GM12875 (cell line): ENCODE results near the gene CTAGE1.
A peak's percentile ranks its signal among the peaks of the same experiment; 100 is the strongest.

ENCODE experiments used
- H3K4me3 ChIP-seq: one replicate; pipeline ENCODE4 v1.5.1; 2011; ENCODE audit warnings: low read depth, low read length, control low read depth
- TF ChIP-seq, protein P1 (sequence below): IDR thresholded peaks from 2 replicates; pipeline ENCODE4 v1.5.1; 2011; ENCODE audit warnings: low read depth, mild to moderate bottlenecking, control low read depth, inconsistent platforms, low read length, moderate library complexity, borderline replicate concordance; ENCODE audit not compliant: insufficient read depth

CTAGE1 gene

DNA sequence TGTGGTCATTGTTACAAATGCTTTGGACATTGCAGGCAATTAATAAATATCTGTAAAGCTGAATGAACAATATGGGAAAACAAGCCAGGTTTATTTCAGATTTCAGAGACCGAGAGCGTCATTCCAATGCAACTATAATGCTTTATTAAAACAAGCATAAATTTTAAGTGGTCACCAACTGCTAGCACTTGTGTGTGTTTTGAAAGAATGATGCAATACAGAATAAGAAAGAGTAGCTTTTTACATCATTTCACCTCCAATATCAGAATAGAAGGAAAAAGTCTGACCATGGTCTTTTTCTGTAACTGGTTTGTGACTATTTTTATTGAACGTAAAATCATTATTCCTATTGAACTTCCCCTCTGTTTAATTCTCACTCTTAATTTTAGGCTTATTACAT, 7.6 kb downstream of the CTAGE1 start:
- H3K4me3 ChIP-seq = no peak overlapping the region
- TF ChIP-seq, protein P1, sequence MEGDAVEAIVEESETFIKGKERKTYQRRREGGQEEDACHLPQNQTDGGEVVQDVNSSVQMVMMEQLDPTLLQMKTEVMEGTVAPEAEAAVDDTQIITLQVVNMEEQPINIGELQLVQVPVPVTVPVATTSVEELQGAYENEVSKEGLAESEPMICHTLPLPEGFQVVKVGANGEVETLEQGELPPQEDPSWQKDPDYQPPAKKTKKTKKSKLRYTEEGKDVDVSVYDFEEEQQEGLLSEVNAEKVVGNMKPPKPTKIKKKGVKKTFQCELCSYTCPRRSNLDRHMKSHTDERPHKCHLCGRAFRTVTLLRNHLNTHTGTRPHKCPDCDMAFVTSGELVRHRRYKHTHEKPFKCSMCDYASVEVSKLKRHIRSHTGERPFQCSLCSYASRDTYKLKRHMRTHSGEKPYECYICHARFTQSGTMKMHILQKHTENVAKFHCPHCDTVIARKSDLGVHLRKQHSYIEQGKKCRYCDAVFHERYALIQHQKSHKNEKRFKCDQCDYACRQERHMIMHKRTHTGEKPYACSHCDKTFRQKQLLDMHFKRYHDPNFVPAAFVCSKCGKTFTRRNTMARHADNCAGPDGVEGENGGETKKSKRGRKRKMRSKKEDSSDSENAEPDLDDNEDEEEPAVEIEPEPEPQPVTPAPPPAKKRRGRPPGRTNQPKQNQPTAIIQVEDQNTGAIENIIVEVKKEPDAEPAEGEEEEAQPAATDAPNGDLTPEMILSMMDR = no peak

DNA sequence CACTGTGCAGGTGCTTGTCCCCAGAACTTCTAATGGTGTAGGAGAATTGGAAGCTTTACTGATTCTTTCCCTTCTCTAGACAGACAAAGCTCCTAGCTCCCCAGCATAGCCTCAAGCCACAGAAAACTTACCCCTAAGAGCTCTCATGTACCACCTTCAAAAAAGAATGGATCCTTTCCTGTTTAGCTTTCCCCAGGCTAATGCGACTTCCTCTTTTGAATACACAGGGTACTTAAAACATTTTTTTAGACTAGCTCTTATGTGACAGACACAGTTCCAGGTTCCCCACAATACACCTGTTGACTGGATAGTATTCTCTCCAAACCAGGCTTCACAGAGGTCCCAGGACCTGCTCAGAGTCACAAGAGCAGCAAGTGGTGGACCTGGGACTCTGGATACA, 8.3 kb downstream of the CTAGE1 start:
- H3K4me3 ChIP-seq = no peak overlapping the region
- TF ChIP-seq, protein P1 = no peak

DNA sequence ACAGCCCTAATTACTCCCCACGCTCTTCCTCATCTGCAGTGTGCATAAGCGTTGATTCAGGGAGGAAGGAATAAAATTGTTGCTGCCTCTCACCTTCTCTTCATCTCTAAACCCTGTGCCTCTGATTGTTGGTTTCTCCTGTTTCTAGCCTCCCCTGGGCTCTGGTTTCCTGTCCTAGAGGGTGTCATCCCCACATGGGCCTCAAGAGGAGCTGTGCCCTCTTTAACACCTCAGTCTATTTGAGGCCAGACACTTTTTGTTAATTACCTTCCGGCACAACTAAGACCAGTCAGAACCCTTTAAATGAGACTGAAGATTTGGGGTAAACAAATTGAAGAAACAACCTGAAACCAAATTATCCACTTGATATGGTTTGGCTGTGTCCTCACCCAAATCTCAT, 9.7 kb downstream of the CTAGE1 start:
- TF ChIP-seq, protein P1 = 0 out of 2 replicates have a peak, but pooled peaks have one; percentile 6
- H3K4me3 ChIP-seq = no peak overlapping the region

DNA sequence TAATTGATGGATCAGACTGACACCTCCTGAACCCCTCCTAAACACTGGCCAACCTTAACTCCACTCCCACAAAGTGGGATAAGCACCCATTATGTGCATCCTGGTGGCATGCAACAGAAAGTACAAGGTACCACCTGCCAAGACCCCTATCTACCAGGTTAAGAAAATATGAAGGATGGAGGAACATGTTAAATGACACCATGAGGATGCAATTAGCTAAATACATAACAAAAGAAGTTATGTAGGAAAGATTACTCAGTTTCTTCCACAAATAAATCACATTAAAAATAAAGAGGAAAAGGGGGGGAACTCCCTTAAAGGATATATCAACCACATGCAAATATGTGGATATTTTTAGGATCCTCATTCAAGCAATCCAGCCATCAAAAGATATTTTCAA, 12.6 kb downstream of the CTAGE1 start:
- TF ChIP-seq, protein P1 = no peak
- H3K4me3 ChIP-seq = no peak overlapping the region

DNA sequence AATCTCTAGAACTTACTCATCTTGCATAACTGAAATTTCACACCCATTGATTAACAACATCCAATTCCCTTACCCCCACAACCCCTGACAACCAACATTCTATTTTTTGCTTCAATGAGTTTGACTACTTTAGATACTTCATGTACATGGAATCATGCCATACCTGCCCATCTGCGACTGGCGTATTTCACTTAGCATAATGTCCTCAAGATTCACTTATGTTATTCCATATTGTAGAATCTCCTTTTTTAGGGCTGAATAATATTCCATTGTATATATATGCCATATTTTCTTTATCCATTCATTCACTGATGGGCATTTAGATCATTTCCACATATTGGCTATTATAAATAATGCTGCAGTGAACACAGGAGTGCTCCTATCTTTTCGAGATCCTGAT, 13.8 kb downstream of the CTAGE1 start:
- TF ChIP-seq, protein P1 = no peak
- H3K4me3 ChIP-seq = no peak overlapping the region

DNA sequence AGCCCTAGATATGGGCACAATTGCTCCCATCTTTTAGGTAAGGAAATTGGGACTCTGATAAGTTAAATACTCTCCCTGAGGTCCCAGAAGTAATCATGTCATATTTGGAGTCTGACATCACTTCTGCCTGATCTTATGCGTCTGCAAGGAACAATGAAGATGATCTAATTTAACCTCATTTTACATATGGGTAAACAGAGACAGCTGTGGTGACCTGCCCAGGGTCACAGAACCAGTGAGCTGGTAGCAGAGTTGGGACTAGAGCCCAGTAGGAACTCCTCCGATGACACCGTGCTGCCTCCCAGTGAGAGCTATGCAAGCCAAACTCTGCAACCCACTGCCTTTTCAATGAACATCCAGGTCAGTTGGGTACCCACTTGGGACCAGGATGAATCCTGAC, 17.8 kb downstream of the CTAGE1 start:
- no peak overlapping the region for H3K4me3 ChIP-seq
- TF ChIP-seq, protein P1 = no peak

DNA sequence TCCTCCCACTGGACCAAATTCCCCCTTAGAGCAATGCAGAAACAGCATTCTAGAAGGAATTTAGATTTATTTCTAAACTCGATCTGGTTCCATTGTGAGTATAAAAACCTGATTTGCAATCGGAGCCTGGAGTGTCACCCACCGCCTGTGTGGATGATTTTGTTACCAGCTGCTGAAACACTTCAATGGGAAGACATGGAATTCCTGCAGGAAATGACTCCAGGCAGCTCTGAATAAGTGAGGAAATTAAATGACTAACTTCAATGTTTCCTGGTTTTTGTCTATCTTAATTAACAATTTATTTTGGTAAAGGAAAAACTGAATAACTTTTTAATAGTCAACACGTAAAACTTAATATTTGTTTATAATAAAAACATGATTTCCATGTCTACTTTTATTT, 19.3 kb downstream of the CTAGE1 start:
- H3K4me3 ChIP-seq = no peak overlapping the region
- TF ChIP-seq, protein P1 = no peak
